Measurements from ENCODE around the gene NCOA3. TPM values are rescaled to one million over a fixed set of nuclear protein-coding genes. Genes with fewer than 3 reads are reported as not detected.
"Not testable (repeated sequence)": the region's sequence is repeated elsewhere in the genome, so short reads cannot be mapped to it uniquely, and the experiment has no call there.

NCOA3 gene
- total and polyA plus RNA-seq, 7 donors: 11.9 to 56.9 (median 18.1) TPM

DNA sequence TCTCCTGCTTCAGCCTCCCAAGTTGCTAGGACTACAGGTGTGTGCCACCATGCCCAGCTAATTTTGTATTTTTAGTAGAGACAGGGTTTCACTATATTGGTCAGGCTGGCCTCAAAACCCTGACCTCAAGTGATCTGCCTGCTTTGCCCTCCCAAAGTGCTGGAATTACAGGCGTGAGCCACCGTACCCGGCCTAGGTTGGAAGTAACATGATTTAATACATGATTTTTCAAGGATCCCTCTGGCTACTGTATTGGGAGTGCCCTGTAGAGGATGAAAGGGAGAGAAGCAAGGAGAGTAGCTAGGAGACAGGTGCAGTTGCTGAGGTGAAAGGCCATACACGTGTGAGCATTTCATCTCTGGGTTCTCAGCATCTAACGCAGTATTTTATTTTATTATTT is 2.6 kb upstream of the NCOA3 start:
- ATAC-seq: no peak
- 90 to 93% (median 93%) methylated on average over 5 of the region's 5 CpGs for WGBS, 3 donors
- intact Hi-C loops (cut with DNase I): no loop called here

DNA sequence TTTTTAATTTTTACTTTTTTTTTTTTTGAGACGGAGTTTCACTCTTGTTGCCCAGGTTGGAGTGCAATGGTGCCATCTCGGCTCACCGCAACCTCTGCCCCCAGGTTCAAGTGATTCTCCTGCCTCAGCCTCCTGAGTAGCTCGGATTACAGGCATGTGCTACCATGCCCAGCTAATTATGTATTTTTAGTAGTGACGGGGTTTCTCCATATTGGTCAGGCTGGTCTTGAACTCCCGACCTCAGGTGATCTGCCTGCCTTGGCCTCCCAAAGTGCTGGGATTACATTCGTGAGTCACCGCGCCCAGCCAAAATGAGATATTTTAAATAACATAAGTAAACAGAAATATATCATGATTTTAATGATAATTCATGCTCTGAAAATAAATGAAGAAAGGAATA is 1.6 kb upstream of the NCOA3 start:
- H3K4me3 ChIP-seq; DNase-seq; H3K9me3 ChIP-seq; ATAC-seq; H3K36me3 ChIP-seq (ENCODE audit: insufficient read depth in 1 of 2, low read depth in 1 of 2); H3K27ac ChIP-seq; H3K27me3 ChIP-seq (ENCODE audit: insufficient read depth in 3 of 3, low read length in 2 of 3): not testable (repeated sequence)
- intact Hi-C loops (cut with DNase I): loop anchor here (5.0 kb wide), 3 partner anchors 67 to 122 kb away; no protein-coding TSS in a partner anchor
- WGBS, 3 donors: 86 to 93% (median 86%) methylated on average over 9 of the region's 9 CpGs
- H3K4me1 ChIP-seq: peaks cover 20% of the 10 kb centered on the region

More for the DNA sequence above, 2.6 kb upstream of the NCOA3 start:
- TF ChIP-seq, protein P1, sequence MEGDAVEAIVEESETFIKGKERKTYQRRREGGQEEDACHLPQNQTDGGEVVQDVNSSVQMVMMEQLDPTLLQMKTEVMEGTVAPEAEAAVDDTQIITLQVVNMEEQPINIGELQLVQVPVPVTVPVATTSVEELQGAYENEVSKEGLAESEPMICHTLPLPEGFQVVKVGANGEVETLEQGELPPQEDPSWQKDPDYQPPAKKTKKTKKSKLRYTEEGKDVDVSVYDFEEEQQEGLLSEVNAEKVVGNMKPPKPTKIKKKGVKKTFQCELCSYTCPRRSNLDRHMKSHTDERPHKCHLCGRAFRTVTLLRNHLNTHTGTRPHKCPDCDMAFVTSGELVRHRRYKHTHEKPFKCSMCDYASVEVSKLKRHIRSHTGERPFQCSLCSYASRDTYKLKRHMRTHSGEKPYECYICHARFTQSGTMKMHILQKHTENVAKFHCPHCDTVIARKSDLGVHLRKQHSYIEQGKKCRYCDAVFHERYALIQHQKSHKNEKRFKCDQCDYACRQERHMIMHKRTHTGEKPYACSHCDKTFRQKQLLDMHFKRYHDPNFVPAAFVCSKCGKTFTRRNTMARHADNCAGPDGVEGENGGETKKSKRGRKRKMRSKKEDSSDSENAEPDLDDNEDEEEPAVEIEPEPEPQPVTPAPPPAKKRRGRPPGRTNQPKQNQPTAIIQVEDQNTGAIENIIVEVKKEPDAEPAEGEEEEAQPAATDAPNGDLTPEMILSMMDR (IDR thresholded peaks at IDR 0.05): no peak
- Histone ChIP-seq H3K36me3 (ENCODE audit: insufficient read depth in 1 of 2, low read depth in 1 of 2) (no peaks in the 10 kb centered on the region), H3K4me1 (peaks cover 23% of the 10 kb centered on the region), H3K27ac (no peak overlapping the region), H3K9me3 (no peaks in the 10 kb centered on the region), H3K4me3 (no peak overlapping the region), H3K27me3 (ENCODE audit: insufficient read depth in 3 of 3, low read length in 2 of 3) (no peaks in the 10 kb centered on the region)
- DNase-seq: no peak

DNA sequence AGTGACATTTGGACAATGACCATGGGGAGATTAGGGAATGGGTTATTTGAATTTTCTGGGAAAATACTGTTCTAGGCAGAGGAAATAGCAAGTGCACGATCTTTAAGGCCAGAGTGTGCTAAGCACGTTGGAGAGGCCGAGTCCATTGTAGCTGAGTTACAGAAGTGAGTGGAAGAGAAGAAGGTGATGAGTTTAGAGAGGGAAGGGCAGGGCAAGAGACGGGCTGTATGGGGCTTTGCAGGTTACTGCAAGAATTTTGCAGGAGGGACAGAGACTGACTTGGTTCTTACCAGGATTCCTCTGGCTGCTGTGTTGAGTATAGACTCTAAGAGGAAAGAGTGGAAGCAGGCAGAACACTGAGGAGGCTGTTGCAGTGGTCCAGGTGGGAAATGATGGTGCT is 1.1 kb upstream of the NCOA3 start:
- Histone ChIP-seq H3K4me3 (peak overlapping the region; percentile 98), H3K4me1 (peaks cover 20% of the 10 kb centered on the region), H3K27ac (peak overlapping the region; percentile 89), H3K27me3 (ENCODE audit: insufficient read depth in 3 of 3, low read length in 2 of 3) (no peaks in the 10 kb centered on the region), H3K9me3 (no peaks in the 10 kb centered on the region), H3K36me3 (ENCODE audit: insufficient read depth in 1 of 2, low read depth in 1 of 2) (no peaks in the 10 kb centered on the region)
- DNase-seq: no peak
- no peak for ATAC-seq
- intact Hi-C loops (cut with DNase I): loop anchor here (5.0 kb wide), 3 partner anchors 67 to 122 kb away; no protein-coding TSS in a partner anchor
- 43 to 53% (median 49%) methylated on average over 4 of the region's 4 CpGs for WGBS, 3 donors
- TF ChIP-seq, protein P1 (IDR thresholded peaks at IDR 0.05): no peak

DNA sequence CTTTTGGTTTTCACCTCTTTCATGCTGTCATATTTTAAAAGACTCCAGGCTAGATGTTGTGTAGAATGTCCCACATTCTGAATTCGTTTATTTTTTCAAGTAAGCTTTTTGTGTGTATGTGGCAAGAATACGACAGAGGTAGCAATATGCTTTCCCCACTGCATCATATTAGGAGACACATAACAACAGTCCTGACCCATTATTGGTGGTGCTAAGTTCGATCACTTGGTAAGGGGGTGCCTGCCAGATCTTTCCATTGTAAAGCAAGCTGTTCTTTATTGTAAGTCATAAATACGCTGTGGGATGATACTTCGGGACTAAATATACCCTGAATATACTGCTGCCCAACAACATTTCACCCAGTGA is 588 bp upstream of the NCOA3 start:
- DNase-seq: no peak
- intact Hi-C loops (cut with DNase I): loop anchor here (5.0 kb wide), 3 partner anchors 66 to 121 kb away; no protein-coding TSS in a partner anchor
- Histone ChIP-seq H3K9me3 (no peaks in the 10 kb centered on the region), H3K27me3 (ENCODE audit: insufficient read depth in 3 of 3, low read length in 2 of 3) (no peaks in the 10 kb centered on the region), H3K36me3 (ENCODE audit: insufficient read depth in 1 of 2, low read depth in 1 of 2) (no peaks in the 10 kb centered on the region), H3K4me3 (peak overlapping the region; percentile 98), H3K4me1 (peaks cover 24% of the 10 kb centered on the region), H3K27ac (peak overlapping the region; percentile 89)
- 22 to 26% (median 24%) methylated on average over 5 of the region's 5 CpGs for WGBS, 3 donors
- ATAC-seq: peak in 3 of 4 donors; percentile 3 to 13 (median 11)
- TF ChIP-seq, protein P1 (IDR thresholded peaks at IDR 0.05): no peak

DNA sequence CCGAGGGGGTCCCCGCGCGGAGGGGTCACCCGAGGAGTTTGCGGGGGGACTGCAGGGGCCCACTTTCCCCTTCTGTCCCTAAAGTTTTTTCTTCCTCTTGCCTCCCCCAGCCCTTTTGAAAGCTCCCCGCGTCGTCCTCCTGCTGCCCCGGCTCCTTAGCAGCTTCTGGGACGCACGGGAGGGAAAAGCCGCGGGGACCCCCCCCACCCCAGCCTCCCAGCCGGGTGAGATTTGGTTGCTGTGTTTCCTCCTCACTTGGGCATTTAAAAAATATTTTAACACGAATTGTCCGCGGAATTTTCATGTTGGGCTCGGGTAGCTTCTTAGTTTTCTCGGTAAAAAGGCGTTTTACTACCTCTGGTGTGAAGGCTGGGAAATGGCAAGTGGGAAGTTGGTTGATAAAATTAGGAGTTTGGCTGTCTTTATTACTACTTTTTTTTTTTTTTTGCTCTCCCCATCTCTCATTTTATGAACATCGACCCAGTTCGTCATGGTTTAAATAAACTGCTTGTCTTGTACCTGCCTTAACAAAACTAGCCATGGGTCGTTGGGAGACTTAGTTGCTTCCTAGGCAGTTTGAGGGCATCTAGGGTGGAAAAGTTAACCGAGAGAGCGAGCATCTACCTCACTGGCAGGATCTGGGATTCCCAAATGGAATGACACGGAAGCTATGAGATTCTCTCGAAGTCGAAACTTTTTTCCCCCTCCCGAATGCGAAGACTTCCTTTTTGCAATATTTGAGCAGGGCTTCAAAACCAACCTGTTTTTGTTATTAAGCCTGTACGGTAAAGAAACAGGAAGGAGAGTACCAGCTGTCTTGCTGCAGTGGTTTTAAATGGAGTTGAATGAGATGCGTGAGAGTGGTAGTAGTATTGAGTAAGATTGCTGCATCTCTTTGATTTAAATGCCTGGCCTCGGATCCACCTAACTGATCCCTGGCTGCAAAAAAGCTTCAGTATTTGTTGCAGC is 868 bp downstream of the NCOA3 start:
- Histone ChIP-seq H3K4me3 (peak overlapping the region; percentile 98), H3K9me3 (no peaks in the 10 kb centered on the region), H3K27me3 (ENCODE audit: insufficient read depth in 3 of 3, low read length in 2 of 3) (no peaks in the 10 kb centered on the region), H3K4me1 (peaks cover 36% of the 10 kb centered on the region), H3K27ac (peak overlapping the region; percentile 89), H3K36me3 (ENCODE audit: insufficient read depth in 1 of 2, low read depth in 1 of 2) (no peaks in the 10 kb centered on the region)
- ATAC-seq (peak; percentile 14 to 45 (median 27)), DNase-seq (peak in 1 of 2 donors; percentile 17)
- intact Hi-C loops (cut with DNase I): loop anchor here (5.0 kb wide), 3 partner anchors 65 to 120 kb away; no protein-coding TSS in a partner anchor
- WGBS, 3 donors: 0 to 1% (median 1%) methylated on average over 23 to 34 of the region's 34 CpGs
- TF ChIP-seq, protein P1 (IDR thresholded peaks at IDR 0.05): no peak

Measured in psoas muscle (tissue), 8 donors.